ENCODE measurements around the gene OTOR.

OTOR gene

DNA sequence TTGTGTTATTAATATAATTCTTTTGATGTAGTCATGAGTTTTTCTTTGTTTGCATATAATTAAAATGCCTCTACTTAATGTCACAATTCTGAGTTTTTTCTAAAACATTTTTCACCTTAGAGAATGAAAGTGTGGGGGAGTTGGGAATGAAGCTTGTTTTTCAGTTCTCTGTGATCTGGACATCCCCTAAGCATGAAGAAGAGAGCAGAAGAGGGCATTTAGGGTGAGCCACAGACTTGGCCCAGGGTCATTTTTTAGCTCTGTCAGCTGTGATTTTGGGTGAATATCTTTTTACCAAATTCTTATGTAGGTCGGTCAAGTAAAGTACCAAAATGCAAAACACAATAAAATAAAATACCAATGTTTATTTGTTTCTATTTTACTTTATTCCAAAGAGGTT is 3.9 kb downstream of the OTOR start:
- no peak for DNase-seq

DNA sequence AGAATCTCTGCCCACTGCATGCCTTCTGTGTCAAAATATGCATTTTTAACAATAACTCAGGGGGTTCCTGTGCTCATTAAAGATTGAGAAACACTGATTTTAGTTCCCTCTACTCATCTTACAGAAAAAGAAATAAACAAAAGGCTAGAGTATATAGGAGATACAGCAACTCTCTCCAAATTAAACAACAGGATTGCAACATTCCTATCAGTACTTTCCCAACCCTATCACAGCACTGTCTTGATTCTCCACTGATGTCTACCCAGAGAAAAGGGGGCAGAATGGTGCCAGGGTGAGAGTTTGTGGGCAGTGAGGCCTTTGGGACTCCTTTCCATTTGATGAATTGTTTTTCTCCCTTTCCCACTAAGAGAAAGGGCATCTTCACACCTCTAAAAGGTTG is 4.7 kb downstream of the OTOR start:
- no peak for DNase-seq

DNA sequence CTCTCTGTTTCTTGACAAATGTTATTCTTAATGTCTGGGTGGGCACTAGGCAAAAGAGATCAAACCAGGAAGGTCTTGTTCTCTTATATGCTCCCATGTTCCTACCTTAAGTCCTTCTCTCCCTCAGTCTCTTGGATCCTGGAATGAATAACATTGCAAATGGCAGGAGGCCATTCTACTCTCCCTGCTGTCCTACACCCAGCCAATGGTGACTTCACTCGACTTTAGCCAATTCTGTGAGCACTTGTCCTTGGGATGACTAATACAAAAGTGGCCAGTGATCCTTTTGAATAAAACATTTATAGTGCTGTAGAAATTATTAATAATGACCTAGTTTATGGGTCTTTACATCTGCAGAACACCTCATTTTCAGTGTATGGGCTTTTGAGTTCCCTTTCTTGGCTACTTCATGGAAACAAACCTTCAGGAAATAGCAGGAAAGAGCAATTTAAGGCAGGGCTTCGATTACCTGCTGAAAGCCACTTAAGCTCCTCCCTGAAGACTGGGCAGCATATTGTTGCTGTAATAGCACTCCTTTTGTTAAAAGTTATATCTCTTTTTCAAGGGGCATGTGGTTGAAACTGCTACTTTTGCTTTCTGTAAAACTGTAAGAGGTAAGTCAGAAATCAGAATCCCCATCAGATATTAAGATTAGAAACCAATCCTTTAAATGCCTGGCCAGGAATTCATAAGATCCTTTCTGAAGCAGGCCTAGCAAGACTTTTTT is 10.5 kb downstream of the OTOR start:
- no peak for DNase-seq

DNA sequence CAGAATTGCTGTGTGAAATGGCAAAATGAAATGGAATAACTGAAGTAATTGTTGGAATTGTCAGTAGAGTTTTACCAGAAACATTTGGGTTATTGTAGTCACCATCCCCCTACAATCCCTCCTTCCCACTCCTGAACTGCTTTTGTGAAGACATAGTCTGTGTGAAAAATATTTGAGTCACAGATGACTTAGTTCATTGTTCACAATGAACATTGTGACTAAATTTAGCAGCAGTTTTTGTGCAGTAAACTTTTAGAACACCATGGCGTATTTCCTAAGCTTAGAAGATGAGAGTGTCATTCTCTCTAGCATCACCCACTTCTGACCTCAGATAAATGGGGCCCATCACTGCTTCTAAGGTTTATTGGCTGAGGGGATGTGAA is 11.0 kb downstream of the OTOR start:
- no peak for DNase-seq

DNA sequence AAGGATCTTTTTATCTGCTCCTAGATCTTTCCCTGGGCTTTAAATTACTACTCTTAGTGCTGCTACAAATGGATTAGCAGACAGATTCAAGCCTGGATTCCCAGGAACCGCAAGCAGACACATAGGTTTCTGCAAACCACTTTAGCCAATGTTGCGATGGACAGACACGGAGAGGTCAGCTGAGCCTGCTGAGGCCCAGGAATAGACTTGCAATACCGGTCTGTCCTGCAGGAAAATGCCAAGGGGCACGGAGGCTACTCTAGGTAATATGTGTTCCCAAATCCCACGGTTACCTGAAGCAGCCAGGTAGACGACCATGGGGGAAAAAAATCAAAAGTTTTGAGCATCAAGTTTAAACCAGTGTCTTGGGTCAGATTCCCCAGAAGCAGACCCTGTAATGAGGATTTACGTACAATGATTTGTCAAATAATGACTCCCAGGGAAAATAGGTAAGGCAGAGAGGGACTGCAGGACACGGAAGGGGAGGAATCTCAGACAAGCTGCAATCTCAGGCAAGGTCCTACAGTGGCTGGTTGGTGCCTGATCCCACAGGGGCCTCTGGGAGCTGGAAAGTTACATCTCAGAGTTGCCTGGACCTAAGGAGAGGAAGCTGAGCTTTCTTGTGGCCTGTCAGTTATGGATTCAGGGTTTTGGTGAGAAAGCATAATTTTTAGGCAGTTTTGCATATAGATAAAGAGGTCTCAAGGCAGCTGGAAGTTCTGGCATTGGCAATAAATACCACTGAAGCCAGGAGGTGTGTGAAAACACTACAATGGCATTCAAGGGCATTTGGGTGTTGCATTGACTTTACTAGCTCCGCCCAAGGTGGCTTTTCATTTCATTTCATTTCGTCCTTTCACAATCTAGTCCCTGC is 12.5 kb downstream of the OTOR start:
- DNase-seq, result no peak

DNA sequence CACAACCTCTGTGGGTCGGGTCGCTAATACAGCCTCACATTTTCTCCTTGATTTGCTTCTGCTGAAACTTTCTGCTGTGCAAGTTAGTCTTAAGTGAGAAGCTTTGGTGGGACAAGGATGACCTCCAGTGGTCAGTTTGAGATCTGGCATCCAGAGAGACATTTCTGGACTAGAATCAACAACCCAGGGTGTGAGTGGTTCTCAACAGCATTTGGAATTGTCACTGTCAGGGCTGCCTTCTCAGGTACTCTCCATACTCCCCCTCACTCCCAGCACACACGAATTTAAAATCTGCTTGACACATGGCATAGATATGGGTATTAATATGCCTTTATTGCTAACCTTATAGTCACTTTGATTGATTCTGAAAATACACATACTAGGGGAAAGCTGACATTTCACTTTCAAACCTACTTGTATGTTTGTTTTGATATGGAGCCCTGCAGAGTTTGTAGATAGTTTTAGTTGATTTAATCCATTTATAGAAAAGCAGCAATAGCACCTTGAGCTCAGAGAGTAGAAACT is 13.2 kb downstream of the OTOR start:
- DNase-seq, result peak; percentile 11 to 21

DNA sequence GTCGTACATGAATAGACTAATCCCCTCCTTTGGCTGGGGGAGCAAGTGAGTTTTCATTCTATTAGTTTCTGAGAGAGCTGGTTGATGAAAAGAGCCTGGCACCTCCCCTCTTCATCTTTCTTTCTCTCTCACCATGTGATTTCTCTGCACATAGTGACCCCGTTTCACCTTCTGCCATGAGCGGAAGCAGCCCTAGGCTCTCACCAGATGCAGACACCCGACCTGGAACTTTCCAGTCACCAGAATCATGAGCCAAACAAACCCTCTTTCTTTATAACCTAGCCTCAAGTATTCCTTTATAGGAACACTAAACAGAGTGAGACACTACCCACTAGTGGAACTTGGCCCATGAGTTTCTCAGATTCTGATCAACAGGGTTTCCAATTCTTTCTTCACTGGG is 16.4 kb downstream of the OTOR start:
- DNase-seq, result no peak

DNA sequence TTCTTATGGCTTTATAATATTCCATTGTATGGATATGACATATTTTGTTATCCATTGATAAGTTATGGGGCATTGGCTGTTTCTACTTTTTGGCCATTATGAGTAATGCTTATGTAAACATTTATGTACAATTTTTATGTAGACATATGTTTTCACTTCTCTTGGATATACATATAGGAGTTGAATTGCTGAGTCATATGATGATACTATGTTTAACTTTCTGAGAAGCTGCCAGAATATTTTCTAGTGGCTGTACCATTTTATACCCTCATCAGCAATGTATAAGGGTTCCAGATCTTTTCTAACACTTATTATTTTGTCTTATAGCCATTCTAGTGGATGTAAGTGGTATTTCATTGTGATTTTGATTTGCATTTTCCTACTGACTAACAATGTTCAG is 23.1 kb downstream of the OTOR start:
- no peak for DNase-seq

DNA sequence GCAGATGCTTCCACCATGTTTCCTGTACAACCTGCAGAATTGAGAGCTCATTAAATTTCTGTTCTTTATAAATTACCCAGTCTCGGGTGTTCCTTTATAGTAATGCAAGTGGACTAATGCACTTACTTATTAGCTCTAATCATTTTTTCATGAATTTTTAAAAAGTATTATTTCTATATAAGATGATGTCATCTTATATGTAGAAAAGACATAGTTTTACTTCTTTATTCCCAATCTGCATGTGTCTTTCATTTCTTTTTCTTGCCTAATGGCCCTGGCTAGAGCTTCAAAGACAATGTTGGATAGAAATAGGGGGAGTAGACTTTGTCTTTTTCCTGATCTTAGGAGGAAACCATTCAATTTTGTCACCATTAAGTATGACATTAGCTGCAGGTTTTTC is 27.8 kb downstream of the OTOR start:
- no peak for DNase-seq

DNA sequence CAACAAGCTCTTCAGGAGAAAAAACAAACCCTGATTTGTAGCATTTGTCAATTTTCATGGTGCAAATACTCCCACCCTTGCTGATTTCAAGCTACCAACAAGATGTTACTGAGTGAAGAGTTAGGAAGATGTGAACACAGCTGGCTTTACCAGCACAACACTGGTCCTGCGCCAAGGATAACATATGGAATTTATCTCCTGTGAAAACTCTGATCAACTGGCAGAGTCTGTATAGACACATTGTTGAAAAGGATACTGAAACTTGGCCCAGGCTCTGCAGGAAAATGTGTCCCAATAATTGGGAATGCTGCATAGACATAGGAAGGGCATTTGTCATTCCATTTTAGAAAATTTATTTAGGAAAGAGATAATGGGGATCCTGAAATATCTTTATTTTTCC is 29.0 kb downstream of the OTOR start:
- DNase-seq, result no peak

DNA sequence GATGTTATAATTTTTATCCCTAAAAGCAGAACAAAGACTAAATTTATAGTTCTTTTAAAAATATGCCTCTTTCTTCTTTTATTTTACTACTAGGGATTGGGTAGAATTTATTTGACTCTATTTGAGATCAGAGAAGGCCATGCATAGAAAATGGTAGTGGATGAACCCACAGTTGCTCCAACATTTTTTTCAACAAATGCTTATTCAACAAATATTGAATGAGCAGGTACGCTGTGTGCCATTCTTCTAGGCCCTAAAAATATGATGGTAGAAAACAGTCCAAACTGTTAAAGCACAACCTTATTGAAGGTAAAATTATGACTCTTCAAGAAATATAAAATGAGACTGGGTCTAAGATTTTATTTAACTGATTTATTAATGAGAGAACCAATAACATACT is 30.0 kb downstream of the OTOR start:
- DNase-seq, result no peak

DNA sequence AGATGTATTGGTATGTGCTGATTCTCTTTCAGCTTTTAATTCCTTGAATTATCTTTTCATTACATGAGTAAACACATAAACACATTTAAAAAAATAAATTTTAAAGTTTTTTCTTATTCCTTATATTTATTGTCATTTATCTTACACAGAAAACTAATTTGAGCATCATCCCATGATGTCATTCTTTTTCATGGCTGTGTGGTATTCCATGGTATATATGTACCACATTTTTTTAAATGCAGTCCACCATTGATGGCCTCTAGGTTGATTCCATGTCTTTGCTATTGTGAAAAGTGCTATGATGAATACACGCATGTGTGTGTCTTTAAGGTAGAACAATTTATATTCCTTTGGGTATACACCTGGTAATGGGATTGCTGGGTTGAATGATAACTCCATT is 33.3 kb downstream of the OTOR start:
- DNase-seq, result no peak

DNA sequence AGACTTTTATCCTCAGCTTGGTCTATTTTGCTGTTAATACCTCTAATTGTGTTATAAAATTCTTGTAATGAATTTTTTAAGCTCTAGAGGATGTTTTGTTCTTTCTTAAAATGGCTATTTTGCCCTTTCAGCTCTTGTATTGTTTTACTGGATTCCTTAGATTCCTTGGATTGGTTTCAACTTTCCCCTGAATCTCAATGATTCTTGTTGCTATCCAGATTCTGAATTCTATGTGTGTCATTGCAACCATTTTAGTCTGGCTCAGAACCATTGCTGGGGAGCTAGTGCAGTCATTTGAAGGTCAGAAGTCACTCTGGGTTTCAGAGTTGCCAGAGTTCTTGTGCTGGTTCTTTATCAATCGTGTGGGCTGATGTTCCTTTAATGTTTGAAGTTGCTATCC is 37.1 kb downstream of the OTOR start:
- no peak for DNase-seq

Data from stimulated activated CD4-positive, alpha-beta T cell treated with anti-CD3 and anti-CD28 coated beads, Interleukin-4, amount 100 ng/mL, for 4 hours (primary cell).